Esophagus squamous epithelium (tissue), 5 donors: Measurements from ENCODE around the gene PGC. TPM values are rescaled to one million over a fixed set of nuclear protein-coding genes. Genes with fewer than 3 reads are reported as not detected.
A peak's percentile ranks its signal among the peaks of the same experiment; 100 is the strongest.

Experiments
- DNase-seq: peaks from one replicate; lab custom pipeline; 2025; lab: John Stamatoyannopoulos, UW
- H3K27ac ChIP-seq, 4 donors: fragments of 200-600 bp; sonication (generic); one replicate each; pipeline ENCODE4 v1.5.1; 2016 to 2019; ENCODE audit warnings: mild to moderate bottlenecking in 1 of 4
- H3K27me3 ChIP-seq, 4 donors: fragments of 200-600 bp; sonication (generic); 1 replicate in 3 of 4; 2 replicates in 1 of 4; pipeline versions ENCODE4 v1.5.1 to v1.6.0; 2017 to 2021; ENCODE audit warnings: antibody characterized with exemption in 1 of 4
- H3K36me3 ChIP-seq, 3 donors: fragments of 200-600 bp; sonication (generic); one replicate each; pipeline ENCODE4 v1.5.1; 2016 to 2019
- H3K4me1 ChIP-seq, 3 donors: fragments of 200-600 bp; sonication (generic); one replicate each; pipeline ENCODE4 v1.5.1; 2017 to 2019
- H3K4me3 ChIP-seq, 4 donors: fragments of 200-600 bp; sonication (generic); 1 replicate in 3 of 4; 2 replicates in 1 of 4; pipeline ENCODE4 v1.5.1; 2016 to 2019; ENCODE audit warnings: mild to moderate bottlenecking in 2 of 4, moderate library complexity in 1 of 4
- H3K9me3 ChIP-seq, 3 donors: fragments of 200-600 bp; sonication (generic); one replicate each; pipeline ENCODE4 v1.5.1; 2016 to 2019
- POLR2A ChIP-seq, 4 donors: fragments of 450-650 bp; IDR thresholded peaks; one replicate each; pipeline ENCODE4 v1.6.1; 2017; ENCODE audit warnings: antibody characterized with exemption in 4 of 4, mild to moderate bottlenecking in 4 of 4, moderate library complexity in 3 of 4
- WGBS, 2 donors: methylation state at CpG; one replicate each; pipeline ENCODE4 v1.1.5; 2018; 5-methylcytosine and 5-hydroxymethylcytosine counted together
- intact Hi-C: fragments of 100-400 bp; cut with DNase I; formaldehyde crosslinking; loops from one replicate; pipeline ENCODE4 v1.15.0; 2022
- total RNA-seq, 4 donors: library from RNA; depleted of rRNA; stranded (reverse); fragments of >200 nt; gene quantifications; one replicate each; pipeline ENCODE4 v1.1.0, GENCODE V29; 2016
- TF ChIP-seq, protein P1 (sequence below), 6 experiments: fragments of 450-650 bp in 4 of 6; fragments of 200-600 bp in 2 of 6; sonication (generic) in 2 of 6; IDR thresholded peaks; one replicate each; pipeline ENCODE4 v1.5.1; 2016 to 2019; ENCODE audit warnings: antibody characterized with exemption in 6 of 6, mild to moderate bottlenecking in 4 of 6, moderate library complexity in 4 of 6
- donor health status: DM: yes; HTN: yes; CAD: no.

The PGC gene
- total RNA-seq, 4 donors from 2014 or later, result 0.95 TPM; not detected in 3

DNA sequence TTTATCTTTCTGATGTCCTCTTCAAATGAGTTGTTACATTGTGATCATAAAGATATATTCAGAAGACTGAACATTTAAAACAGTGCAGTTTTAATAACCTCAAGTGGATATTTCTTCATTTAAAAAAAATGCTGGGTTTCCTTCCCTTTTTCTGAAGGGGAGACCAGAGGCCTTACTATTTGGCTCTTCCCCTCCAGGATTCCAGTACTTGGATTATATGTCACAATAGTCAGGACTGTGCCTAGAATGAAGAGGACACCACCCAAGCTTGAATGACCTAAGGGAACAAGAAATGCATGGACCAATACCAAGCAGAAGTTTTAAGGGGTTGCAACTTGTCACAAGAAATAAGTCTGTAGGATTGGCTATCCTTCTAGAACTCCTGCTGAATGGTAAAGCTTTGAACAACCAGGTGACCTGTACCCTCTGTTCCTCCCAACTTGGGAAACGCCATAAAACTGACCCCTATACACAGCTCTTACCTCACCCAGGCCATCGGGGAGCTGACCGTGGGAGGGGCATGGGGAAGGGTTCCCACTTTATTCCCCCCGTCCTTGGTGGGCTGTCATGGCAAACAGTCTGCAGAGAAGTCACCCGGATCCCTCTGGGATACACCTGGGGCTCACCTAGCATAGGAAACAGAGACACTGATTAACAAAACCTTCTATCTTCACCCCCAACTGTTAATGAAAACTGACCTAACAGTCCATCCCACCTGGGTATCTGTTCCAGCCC lies 30.5 kb upstream of the PGC start:
- intact Hi-C loops, result loop anchor here (10.0 kb wide), 1 partner anchor 173 kb away; no protein-coding TSS in a partner anchor
- H3K27ac ChIP-seq, result peak overlapping the region in 1 of 4 donors; percentile 3
- TF ChIP-seq, protein P1, sequence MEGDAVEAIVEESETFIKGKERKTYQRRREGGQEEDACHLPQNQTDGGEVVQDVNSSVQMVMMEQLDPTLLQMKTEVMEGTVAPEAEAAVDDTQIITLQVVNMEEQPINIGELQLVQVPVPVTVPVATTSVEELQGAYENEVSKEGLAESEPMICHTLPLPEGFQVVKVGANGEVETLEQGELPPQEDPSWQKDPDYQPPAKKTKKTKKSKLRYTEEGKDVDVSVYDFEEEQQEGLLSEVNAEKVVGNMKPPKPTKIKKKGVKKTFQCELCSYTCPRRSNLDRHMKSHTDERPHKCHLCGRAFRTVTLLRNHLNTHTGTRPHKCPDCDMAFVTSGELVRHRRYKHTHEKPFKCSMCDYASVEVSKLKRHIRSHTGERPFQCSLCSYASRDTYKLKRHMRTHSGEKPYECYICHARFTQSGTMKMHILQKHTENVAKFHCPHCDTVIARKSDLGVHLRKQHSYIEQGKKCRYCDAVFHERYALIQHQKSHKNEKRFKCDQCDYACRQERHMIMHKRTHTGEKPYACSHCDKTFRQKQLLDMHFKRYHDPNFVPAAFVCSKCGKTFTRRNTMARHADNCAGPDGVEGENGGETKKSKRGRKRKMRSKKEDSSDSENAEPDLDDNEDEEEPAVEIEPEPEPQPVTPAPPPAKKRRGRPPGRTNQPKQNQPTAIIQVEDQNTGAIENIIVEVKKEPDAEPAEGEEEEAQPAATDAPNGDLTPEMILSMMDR (IDR thresholded peaks at IDR 0.05), result no peak
- TF ChIP-seq POLR2A (IDR thresholded peaks at IDR 0.05), result no peak
- 78 to 80% methylated on average over 4 to 5 of the region's 5 CpGs for WGBS, 2 donors
- H3K4me3 ChIP-seq, result no peak overlapping the region
- no peaks in the 10 kb centered on the region for H3K9me3 ChIP-seq
- no peaks in the 10 kb centered on the region for H3K27me3 ChIP-seq
- H3K36me3 ChIP-seq, result peaks cover 4 to 47% (median 6%) of the 10 kb centered on the region in 3 donors
- no peak for DNase-seq
- peaks cover 19 to 36% (median 22%) of the 10 kb centered on the region in 3 donors for H3K4me1 ChIP-seq

DNA sequence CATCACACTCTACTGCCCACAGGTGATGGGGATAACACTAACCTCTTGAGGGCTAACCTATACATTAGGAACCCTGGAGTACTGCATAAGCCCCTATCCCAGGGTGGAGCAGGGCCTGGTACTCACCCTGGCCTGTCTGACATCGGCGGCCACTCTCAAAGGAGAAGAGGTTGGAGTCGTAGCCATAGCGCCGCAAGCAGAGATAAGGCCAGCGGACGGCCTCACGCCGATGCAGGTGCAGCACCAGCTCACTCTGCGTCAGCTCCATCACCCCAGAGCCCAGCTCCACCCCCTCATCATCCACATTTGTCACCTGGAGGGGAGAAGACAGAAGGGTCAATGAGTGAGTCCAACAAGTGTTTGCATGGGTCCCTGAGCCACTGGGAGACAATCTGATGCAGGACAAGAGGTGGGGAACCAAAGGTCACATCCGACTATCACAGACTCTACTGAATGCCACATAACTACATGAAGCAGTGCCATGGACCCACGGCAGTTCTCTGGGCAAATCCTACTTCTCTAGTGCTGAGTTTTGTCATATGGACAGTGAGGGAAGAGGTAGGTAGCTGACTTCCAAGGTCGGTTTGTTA lies 28.2 kb upstream of the PGC start:
- peaks cover 4 to 71% (median 15%) of the 10 kb centered on the region in 3 donors for H3K36me3 ChIP-seq
- intact Hi-C loops, result loop anchor here (10.0 kb wide), 1 partner anchor 171 kb away; no protein-coding TSS in a partner anchor
- TF ChIP-seq, protein P1 (IDR thresholded peaks at IDR 0.05), result no peak
- TF ChIP-seq POLR2A (IDR thresholded peaks at IDR 0.05), result no peak
- no peaks in the 10 kb centered on the region for H3K27me3 ChIP-seq
- DNase-seq, result no peak
- H3K27ac ChIP-seq, result no peak overlapping the region
- H3K9me3 ChIP-seq, result no peaks in the 10 kb centered on the region
- peaks cover 9 to 13% (median 9%) of the 10 kb centered on the region in 3 donors for H3K4me1 ChIP-seq
- no peak overlapping the region for H3K4me3 ChIP-seq
- WGBS, 2 donors, result 68% methylated on average over 3 of the region's 13 CpGs

DNA sequence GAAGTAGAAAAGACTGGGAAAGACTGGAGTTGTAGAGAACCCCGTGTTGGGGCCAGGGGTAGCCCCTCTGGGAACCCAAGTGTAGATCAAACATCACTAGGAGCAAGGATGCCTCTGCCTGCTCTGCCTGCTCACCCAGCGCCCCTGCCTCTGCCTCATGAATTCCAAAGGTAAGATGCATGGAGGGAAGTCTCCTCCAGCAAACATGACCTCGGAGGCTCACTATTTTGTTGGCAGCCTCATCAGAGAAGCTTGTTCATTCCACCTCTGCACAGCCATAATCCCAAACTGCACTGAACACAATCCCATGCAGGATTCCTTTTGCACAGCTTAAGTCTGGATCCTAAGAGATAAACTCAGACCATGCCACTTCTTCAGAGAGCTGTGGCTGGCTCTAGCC lies 27.6 kb upstream of the PGC start:
- Histone ChIP-seq H3K36me3 (peaks cover 4 to 75% (median 15%) of the 10 kb centered on the region in 3 donors), H3K9me3 (no peaks in the 10 kb centered on the region)
- intact Hi-C loops, result loop anchor here (10.0 kb wide), 1 partner anchor 170 kb away; no protein-coding TSS in a partner anchor

DNA sequence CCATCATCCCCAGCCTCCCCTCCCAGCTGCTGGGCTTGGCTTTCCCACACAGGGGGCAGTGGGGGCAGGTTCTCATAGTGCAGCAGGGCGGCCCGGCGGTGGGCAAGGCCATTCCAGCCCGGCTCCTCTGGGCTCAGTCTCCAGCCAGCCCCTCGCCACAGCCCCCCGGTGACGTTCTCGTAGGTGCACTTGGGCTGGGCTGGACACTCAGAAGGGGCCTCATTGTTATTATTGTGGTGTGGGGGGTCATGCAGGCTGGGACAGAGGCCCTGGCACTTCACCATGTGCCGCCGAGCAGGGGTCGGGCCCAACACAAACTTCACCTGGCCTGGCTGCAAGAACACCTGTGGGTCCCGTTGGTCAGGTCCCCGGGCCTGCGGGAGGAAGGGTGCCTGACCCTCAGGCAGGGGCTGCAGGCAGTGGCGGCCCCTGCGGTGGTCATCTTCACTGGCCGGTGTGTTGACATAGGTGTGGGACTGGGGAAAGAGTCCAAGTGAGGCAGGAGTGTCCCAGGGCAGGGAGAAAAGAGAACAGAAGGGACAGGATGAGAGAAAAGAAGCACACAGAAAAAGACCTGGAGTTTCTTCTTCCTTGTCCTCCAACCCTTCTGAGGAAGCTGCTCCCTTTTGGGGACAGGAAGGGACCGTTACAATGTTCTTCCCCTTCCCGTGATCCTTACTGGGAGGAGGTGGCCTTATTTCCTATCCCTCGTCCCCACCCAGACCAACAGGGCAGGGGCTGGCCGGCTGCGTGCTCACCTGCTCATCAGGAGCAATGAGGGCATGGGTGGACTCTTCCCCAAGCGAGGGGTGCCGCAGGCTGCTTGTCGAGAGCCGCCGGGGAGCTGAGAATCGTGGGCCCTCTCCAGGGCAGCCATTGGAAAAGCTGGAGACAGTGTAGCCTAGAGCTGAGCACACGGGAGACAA lies 24.1 kb upstream of the PGC start:
- H3K4me3 ChIP-seq, result no peak overlapping the region
- no peak for DNase-seq
- H3K27ac ChIP-seq, result no peak overlapping the region
- no peaks in the 10 kb centered on the region for H3K9me3 ChIP-seq
- intact Hi-C loops, result loop anchor here (10.0 kb wide), 1 partner anchor 167 kb away; no protein-coding TSS in a partner anchor
- peaks cover 0 to 19% (median 12%) of the 10 kb centered on the region in 3 donors for H3K4me1 ChIP-seq
- no peaks in the 10 kb centered on the region for H3K27me3 ChIP-seq
- 77 to 88% methylated on average over 2 to 9 of the region's 29 CpGs for WGBS, 2 donors
- no peak for TF ChIP-seq POLR2A (IDR thresholded peaks at IDR 0.05)
- TF ChIP-seq, protein P1 (IDR thresholded peaks at IDR 0.05), result no peak
- peaks cover 4 to 63% (median 15%) of the 10 kb centered on the region in 3 donors for H3K36me3 ChIP-seq

More for the DNA sequence above, 27.6 kb upstream of the PGC start:
- Histone ChIP-seq H3K4me3 (no peak overlapping the region), H3K27me3 (no peaks in the 10 kb centered on the region), H3K27ac (no peak overlapping the region), H3K4me1 (peaks cover 7 to 13% (median 9%) of the 10 kb centered on the region in 3 donors)
- DNase-seq, result no peak
- WGBS, 2 donors, result 82 to 93% methylated on average over 3 of the region's 3 CpGs
- TF ChIP-seq, protein P1 (IDR thresholded peaks at IDR 0.05), result no peak
